Measurements from ENCODE around the gene REEP3.

Gene REEP3

DNA sequence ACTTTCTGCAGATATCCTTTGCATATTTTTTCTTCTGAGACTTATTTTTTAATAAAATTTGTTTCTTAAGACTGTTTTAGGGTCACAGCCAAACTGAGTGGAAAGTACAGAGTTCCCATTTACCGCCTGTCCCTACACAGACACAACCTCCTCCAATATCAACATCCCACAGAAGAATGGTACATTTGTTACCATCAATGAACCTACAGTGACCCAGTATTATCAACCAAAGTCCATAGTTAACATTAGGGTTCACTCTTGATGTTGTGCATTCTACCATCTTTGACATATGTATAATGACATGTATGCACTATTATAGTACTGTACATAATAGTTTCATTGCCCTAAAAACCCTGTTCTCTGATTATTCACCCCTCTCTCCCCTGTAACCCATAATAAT is 14.6 kb upstream of the REEP3 start:
- no peak for DNase-seq (ENCODE audit: low spot score)

DNA sequence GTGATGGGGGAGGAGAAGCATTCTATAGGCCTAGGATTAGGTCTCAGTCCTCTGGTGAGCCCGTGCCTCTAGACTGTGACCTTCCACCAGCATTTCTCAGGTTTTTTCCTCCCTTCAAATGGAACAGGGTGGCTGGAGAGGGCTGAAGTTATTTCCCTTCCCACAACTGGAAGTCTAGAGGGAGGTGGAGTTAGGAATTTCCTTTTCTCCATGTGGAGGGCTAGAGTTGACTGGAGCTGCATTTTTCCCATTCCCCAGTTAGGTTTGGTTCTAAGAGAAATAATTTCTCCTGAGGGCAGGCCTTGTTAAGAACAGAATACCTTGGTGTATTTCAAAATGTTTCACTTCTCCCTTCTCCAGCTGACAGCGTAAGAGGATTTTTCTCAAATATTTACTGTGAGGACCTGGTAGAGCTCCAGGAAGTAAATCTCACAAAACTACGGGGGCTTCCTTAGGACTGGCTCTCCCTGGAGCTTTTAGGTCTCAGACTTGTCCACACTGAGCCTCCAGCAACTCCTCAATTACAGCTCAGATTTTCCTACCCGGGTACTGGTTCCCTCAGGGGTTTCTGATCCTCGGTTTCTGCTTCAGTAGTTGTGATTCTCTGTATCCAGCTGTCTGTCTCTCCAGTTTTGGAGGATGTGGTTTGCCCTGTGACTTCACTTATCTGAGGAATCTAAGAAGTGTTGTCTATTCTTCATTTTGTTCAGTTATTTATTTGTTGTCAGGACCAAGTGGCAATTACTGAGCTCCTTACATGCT is 6.0 kb upstream of the REEP3 start:
- DNase-seq (ENCODE audit: low spot score): peak; percentile 60

DNA sequence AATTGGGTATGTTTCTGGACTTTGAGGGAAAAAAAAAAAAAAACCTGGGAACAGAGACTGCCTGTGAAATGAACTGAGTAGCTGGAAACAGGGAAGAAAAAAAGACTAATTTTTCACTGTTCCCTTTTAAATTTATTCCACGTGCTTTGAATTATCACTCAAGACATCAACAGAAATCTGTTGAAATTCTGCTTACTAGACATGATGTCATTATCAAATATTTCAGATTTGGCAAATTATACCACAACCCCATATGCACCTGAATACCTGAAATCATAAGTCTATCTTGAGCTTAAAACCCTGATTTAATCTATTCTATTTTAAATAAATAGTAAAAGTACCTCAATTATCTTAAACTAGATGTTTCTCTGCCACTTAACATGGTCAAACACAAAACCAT is 5.0 kb upstream of the REEP3 start:
- DNase-seq (ENCODE audit: low spot score): no peak

DNA sequence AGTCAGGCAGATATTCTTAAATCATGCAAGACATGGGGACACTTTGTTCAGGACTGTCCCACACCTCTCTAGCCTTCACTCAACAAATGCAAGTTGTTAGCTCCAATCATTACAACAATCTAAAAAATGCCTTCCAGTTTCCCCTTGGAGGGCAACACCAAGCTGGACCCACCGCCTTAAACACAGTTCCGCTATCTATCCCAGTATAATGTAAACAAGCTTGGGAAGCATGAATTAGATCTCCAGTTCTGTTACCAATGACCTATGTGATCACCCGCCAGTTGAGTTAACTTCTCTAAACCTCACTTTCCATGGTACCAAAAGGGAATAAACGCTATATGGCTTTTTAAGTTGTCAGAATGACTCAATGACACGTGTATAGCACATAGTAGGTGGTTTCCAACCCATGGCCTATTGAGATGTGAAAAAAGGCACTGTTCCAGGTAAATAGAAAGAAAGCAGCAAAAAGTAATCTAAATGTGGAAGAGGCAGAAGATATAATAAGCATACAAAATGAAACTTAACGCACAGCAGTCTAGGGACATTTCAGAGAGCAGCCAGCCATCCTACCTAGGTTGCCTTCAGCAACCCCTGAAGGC is 2.4 kb upstream of the REEP3 start:
- no peak for DNase-seq (ENCODE audit: low spot score)

DNA sequence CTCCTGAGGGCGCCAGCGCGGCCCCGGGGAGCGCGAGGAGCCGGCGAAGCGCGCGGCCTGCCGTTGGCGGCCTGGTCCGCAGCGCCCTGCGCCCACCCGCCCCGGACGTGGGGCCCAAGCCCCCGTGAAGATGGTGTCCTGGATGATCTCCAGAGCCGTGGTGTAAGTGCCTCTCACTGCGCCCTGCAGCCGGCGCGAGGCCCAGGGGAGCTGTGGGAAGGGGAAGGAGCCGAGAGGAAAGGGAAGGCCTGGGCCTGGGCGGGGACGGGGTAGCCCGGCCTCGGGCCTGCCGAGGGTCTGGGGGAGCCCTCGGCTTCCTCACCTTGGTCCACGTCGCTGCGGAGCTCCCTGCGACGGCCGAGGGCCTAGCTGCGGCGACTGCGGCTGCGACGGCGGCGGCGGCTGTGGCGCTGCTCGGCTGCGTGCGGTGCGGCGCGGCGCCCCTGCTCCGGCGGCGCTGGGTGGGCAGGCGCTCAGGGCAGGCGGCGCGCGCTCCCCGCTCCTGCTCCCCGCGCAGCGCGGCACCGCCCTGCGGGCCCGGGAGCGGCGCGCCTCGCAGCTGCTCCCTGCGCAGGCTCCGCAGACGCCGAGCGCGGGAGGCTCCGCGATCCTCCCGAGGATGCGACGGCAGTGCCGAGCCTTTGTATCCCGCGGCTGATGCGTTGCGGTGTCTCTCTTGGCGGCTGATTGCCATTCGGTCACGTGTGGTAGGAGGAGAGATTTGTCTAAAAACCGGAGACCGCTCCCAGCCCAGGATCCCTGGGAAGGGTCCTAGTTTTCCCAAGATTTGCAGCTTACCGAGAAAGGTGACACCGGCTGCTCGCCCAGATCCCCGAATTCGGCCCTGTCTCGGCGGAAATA is 445 bp downstream of the REEP3 start:
- DNase-seq (ENCODE audit: low spot score): peak; percentile 86

DNA sequence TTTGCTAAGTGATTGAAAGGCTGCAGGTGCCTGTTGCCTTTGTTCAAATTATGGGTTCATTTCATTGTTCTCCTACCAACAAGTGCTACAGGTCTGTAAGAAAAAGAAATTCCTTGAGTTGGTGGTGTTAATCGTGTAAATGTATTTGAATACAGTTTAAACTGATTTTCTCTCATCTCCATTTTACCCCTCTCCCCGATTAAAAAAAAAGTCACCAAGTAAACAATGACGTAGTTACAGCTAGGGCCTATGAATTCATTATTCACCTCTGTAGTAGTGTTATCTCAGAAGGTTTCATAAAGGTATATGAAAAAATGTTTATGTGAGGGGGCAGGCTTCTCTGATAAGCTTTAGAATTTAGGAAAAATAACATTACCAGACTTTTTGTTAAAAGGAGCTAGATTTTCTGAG is 1.1 kb downstream of the REEP3 start:
- peak; percentile 31 for DNase-seq (ENCODE audit: low spot score)

DNA sequence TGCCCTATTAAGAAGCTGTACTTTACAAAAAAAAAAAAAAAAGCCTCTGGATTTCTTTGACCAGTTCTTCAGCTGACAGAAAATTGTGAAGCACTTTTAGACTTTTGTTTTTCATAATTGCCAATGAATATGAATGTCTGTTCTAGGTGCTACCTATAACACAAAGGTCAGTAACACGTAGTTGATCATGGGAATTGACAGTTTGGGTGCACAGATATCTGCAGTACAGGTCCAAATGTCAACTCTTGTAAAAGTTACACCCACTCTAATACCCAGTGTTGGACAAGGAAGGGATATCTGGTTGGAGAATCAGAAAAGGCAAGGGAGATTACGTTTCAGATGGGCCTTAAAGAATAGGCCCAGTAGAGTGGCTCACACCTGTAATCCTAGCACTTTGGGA is 1.8 kb downstream of the REEP3 start:
- no peak for DNase-seq (ENCODE audit: low spot score)

DNA sequence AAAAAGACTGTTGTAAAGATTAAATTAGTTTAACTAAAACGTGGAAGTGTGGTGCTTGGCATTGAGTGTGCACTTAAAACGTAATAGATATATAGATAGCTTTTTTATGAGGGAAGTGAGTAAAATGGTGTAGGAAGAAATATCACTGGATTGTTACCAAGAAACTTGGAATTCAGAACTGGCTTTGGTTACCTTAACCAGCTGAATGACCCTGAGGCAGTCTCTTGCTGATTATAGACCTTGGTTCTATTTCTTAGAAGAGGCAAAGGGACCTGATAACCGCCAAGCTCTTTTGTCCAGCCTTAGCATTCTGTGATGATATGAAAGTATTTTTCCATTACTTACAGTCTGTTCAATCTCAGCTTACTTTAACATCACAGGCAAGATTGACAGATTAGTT is 3.8 kb downstream of the REEP3 start:
- DNase-seq (ENCODE audit: low spot score): no peak

DNA sequence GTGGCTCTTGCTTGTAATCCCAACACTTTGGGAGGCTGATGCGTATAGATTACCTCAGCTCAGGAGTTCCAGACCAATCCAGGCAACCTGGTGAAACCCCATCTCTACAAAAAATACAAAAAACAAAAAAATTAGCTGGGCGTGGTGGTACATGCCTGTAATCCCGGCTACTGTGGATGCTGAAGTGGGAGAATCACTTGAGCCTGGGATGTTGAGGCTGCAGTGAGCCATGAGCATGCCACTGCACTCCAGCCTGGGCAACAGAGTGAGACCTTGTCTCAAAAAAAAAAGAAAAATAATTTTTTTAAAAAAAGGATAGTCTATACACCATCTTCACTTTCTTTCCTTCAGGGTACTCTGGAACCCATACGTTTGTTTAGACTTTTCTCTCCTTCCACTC is 6.2 kb downstream of the REEP3 start:
- no peak for DNase-seq (ENCODE audit: low spot score)

DNA sequence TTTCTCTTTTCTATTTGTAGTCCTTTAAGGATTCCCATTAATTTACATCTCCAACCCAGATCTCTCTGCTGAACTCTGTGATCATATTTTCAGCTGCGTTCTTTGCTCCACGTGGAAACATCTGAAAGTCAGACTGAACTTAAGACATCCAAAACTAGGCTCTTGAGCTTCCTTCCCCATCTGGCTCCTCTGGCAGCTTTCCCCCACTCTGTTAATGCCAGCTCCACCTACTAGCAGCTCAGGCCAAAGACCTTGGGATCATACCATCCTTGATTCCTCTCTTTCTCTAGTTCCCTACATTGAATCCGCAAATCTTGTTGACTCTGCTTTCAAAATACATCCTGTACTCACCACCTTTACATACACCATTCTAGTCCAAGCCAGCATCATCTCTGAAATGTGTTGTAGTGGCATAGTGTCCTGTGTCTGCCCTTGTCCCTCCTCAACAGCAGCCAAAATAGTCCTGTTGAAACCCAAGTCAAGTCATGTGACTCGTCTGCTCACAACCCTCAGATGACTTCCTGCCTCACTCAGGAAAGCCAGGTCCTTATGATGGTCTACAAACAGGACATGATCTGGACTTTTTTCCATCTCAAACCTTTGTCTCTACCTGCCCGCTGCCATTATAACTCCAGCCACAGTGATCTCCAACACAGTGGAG is 7.0 kb downstream of the REEP3 start:
- DNase-seq (ENCODE audit: low spot score): no peak

DNA sequence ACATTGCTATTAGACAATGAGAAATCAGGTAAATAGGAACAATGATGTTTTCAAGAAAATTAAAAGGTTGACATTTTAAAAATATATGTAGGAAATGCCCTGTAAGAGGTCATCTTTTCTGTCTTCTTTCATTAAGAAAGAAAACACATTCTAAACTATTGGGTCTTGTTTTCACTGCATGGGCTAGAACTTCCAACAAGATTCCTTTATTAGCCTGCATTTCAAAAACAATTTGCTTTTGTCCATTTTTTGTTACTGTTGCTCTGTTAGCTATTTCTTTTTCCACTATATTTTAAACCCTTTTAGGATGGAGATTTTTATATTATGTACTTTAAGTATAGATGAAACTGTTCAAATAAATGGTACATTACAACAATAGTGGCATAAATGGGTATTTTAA is 9.2 kb downstream of the REEP3 start:
- no peak for DNase-seq (ENCODE audit: low spot score)

DNA sequence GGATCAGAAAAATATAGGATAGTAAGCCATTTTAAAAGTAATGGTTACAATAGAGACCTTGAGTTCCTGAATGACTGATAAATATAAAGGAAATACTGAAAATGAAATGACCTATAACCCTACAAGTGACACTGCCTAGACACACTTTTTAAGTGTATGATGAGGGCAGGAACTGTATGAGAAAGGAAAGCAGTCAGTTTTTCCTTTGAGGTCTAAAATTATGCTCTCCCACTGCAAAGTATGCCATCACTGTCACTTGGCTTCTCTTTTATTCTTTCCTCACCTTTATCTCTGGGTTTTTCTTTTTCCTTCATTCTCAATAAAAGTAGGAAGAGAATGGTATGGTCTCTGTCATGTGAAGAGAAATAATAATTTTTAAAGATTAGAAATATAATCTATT is 13.5 kb downstream of the REEP3 start:
- no peak for DNase-seq (ENCODE audit: low spot score)

DNA sequence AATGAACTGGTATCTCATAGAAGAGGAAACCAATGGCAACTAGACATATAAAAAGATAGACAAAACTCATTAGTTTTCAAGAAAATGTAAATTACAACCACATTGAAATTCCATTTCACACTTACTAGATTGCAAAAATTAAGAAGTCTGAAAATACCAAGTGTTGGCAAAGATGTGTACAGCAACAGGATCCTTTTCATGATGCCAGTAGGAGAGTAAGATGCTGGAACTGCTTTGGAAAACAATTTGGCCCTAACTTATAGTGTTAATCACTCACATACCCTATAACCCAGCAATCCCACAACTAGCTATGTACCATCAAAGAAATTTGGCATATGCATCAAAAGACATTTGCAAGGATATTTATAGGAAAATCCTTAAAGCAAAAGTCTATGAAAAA is 15.5 kb downstream of the REEP3 start:
- DNase-seq (ENCODE audit: low spot score): no peak

DNA sequence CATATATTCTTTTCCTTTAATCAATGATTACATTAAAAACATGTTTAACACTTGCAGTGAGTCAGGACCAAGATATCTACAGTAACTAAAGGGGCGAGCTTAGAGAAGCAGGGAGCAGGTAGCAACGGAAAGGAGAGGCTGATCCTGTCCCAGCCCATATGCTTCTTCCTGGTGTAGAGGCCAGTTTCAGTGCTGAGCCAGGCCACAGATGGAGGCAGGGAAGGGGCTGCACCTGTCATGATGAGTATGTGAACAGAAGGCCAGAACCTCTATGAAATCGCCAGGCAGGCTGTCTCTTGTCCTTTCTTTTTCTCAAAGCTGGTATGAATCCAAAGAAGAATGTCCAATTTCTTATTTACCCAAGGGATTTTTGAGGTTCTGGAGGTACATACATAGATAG is 16.3 kb downstream of the REEP3 start:
- DNase-seq (ENCODE audit: low spot score): no peak

DNA sequence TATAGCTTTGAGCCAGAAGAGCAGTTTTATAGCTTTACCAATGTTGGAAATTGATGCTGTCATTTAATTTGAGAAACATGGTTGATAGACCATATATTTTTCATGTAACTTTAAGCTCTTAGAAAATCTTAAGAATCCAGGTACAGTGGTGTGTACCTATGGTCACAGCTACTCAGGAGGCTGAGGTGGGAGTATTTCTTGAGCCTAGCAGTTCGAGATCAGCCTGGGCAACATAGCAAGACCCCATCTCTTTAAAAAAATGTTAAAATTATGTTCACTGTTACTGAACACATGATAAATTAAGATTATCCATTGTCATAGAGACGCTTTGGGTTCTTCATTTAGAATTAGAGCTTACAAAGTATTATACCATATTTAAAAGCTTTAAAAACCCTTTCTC is 18.2 kb downstream of the REEP3 start:
- DNase-seq (ENCODE audit: low spot score): no peak

DNA sequence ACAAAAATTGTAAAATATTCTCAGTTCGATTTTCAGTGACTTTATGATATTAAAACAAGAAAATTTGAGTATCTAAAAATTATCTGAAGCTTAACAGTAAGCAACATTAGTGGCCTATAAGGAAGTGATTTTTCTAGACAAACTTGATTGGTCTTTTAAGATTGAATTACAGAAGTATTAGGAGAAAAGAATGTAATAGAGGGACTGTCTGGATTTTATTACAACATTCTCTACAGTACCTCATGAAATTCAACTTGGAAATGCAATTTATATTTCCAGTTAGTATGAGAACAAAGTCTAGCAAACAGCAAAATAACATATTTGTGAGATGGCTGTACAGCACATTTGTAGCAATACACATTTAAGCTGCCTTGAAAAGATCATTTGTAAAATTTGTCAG is 18.8 kb downstream of the REEP3 start:
- no peak for DNase-seq (ENCODE audit: low spot score)

DNA sequence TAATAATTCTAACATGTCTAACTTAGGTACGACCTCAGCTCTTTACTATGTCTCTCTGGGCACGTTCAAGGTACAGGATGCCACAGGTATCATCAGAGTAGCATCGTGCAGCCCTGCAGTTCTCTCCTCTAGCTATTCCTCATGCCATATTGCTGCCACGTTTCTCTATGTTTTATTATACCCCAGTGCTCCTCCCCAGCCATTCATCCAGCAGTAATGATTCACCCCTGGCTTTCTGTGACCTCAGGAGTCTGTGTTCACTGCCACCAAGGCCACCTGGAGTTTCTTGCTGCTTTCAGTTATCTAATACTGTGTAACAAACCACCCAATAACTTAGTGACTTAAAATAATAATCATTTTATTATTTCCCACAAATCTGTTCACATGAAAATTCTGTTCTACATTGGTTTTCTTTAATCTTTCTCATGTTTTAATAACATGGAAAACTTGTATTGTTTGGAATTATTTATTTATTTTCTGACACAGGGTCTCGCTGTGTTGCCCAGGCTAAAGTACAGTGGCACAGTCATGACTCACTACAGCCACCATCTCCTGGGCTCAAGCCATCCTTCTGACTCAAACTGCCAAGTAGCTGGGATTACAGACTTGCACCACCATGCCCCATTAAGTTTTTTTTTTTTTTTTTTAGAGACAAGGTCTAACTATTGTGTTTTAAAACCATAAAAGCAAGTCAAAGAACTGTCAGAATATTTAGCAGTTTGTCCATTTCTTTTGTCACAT is 21.8 kb downstream of the REEP3 start:
- DNase-seq (ENCODE audit: low spot score): no peak

DNA sequence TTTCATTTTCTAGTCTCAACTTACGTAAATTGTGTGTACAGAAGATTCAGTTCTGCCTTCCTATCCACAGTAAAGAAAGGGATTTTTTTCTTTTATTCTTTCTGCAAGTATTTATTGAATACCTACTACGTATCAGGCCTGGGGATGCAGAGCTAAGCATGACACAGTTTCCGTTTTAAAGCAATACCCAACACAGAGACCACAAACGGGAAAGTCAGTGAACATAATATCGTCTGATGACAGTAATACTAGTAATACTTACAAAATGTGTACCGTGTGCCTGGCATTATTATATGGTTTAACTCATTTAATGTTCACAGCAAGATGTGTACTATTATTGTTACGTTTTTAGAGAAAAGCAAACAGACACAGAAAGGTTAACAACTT is 22.4 kb downstream of the REEP3 start:
- no peak for DNase-seq (ENCODE audit: low spot score)

DNA sequence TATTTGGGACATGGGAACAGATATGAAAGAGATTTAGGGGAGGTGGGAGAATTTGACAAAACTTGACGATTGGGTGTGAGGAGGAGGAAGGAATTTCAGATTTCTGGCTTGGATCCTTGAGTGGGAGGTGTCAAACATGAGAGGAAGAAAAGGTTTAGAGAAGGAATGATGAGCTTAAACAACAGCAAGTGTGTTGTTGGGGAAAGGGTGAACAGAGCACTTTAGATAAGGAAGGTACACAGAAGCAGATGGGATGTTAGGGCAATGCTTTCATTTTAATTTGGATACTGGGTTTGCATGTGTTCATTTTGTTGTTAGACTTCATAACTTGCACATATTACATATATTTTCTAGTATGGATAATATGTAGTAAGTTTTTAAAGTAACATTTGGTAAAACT is 23.2 kb downstream of the REEP3 start:
- DNase-seq (ENCODE audit: low spot score): no peak

DNA sequence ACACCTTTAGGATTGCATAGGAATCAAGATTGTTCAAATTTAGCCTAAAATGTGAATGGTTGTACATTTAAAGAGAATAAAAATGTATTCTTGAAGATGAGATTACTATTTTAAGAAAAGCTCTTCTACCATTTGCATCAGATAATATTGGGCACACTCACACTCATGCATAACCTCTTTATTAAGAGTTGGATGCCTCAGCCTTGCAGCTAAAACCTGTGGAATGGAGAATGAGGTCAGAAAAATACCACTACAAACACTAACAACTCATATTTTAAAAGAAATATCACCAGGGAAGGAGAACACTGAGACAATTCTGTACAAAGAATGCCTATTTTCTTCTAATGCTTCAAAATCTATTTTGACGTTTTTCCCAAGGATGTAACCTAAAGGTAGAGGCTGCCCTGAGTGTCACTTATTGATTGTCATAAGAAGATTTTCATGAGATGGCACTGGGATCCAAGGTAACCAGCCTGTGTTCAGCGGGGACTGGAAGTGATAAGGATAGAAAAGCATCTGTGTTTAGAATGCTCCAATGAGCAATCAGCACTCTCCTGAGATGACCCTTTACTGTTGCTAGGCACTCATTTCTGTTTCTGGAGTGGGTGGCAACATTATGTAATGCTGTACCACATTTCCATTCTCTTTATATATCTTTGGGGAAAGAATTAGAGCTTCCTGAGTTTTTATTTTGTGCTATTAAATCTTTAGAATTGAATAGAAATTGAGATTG is 26.6 kb downstream of the REEP3 start:
- no peak for DNase-seq (ENCODE audit: low spot score)

DNA sequence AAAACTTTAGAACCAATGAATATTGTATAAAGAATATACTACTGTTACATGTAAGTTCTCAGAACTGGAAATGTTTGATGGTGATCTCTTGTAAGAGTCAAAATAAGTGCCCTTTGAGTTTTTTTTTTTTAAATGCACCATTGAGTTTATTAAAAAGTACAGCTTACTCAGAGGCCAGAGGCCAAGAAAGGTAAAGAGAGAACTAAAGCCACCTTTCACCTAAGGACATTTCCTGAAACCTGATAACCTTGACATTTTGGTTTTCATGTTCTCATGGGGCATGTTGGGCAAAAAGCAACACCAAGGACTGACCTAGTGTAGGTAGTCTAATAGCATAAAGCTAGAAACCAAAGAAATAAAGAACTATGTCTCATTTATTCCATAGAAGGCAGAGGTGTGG is 27.7 kb downstream of the REEP3 start:
- DNase-seq (ENCODE audit: low spot score): no peak

Data from iPS-NIHi11 (cell line).